Small intestine (tissue), 7 donors: ENCODE data around the gene CHRNA4. TPM values are rescaled to one million over a fixed set of nuclear protein-coding genes. Genes with fewer than 3 reads are reported as not detected.

Experiments
- DNase-seq, 2 donors: peaks; one replicate each; pipeline versions ENCODE4 v3.0.0 to v3.0.0-alpha.2; 2013
- FAIRE-seq: peaks from 2 replicates; lab custom pipeline; 2012; peaks lifted over from hg19 to GRCh38; lab: Jason Lieb, UNC
- H3K27ac ChIP-seq, 3 donors: one replicate each; pipeline ENCODE4 v1.5.1; 2013; ENCODE audit warnings: low read length in 2 of 3, mild to moderate bottlenecking in 2 of 3, control low read depth in 1 of 3, inconsistent platforms in 1 of 3, low read depth in 1 of 3, moderate library complexity in 1 of 3
- H3K27me3 ChIP-seq, 3 donors: one replicate each; pipeline ENCODE4 v1.6.1; 2013; ENCODE audit warnings: low read length in 3 of 3, inconsistent platforms in 1 of 3; ENCODE audit not compliant: control insufficient read depth in 3 of 3, insufficient read depth in 3 of 3
- H3K36me3 ChIP-seq, 3 donors: one replicate each; pipeline ENCODE4 v1.6.1; 2013; ENCODE audit warnings: low read length in 3 of 3, inconsistent platforms in 1 of 3, low read depth in 1 of 3, mild to moderate bottlenecking in 1 of 3, moderate library complexity in 1 of 3; ENCODE audit not compliant: control insufficient read depth in 3 of 3, insufficient read depth in 2 of 3
- H3K4me1 ChIP-seq, 3 donors: one replicate each; pipeline ENCODE4 v1.6.1; 2013; ENCODE audit warnings: low read length in 2 of 3, inconsistent platforms in 1 of 3, low read depth in 1 of 3, mild to moderate bottlenecking in 1 of 3, moderate library complexity in 1 of 3; ENCODE audit not compliant: control insufficient read depth in 3 of 3, insufficient read depth in 2 of 3
- H3K4me3 ChIP-seq, 3 donors: one replicate each; pipeline ENCODE4 v1.5.1; 2013; ENCODE audit warnings: low read length in 3 of 3, control low read depth in 1 of 3, inconsistent platforms in 1 of 3, low read depth in 1 of 3, mild to moderate bottlenecking in 1 of 3, moderate library complexity in 1 of 3
- H3K9me3 ChIP-seq, 2 donors: one replicate each; pipeline ENCODE4 v1.6.1; 2013; ENCODE audit warnings: low read depth in 1 of 2, low read length in 1 of 2; ENCODE audit not compliant: control insufficient read depth in 2 of 2, insufficient read depth in 1 of 2
- WGBS, 3 donors: extraction: QIAGEN DNeasy Blood & Tissue Kit; methylation state at CpG; one replicate each; pipeline ENCODE4 v1.1.7; 2013; 5-methylcytosine and 5-hydroxymethylcytosine counted together
- polyA plus RNA-seq, 4 donors: library from polyadenylated mRNA; stranded (reverse) in 3 of 4; unstranded in 1 of 4; fragments of 200-250 nt in 3 of 4; fragments of 120-200 nt in 1 of 4; gene quantifications; one replicate each; pipeline versions ENCODE4 v1.2.1 to v1.2.3, GENCODE V29; 2013
- donor health status: healthy with polysubstance abuse.
- donor health status: control.
- donor health status: control.
- donor health status: Bipolar disorder and iron deficiency.
- donor health status: healthy.

Gene CHRNA4
- polyA plus RNA-seq, 4 donors: 0.01 to 0.87 TPM; not detected in 2

GRCh38 chr20:63364801-63365585 lies 3.8 kb upstream of the CHRNA4 start:
- 68 to 74% (median 68%) methylated on average over 18 to 20 of the region's 20 CpGs for WGBS, 3 donors
- H3K4me3 ChIP-seq: no peak overlapping the region
- FAIRE-seq: no peak
- DNase-seq: no peak
- peaks cover 10 to 31% (median 12%) of the 10 kb centered on the region in 3 donors for H3K27me3 ChIP-seq
- no peaks in the 10 kb centered on the region for H3K36me3 ChIP-seq
- no peaks in the 10 kb centered on the region for H3K9me3 ChIP-seq
- no peaks in the 10 kb centered on the region for H3K4me1 ChIP-seq
- no peak overlapping the region for H3K27ac ChIP-seq

- no peaks in the 10 kb centered on the region for H3K36me3 ChIP-seq
- no peaks in the 10 kb centered on the region for H3K9me3 ChIP-seq
- no peaks in the 10 kb centered on the region for H3K4me1 ChIP-seq
- FAIRE-seq: no peak
- H3K27ac ChIP-seq: no peak overlapping the region
- DNase-seq: no peak
- H3K4me3 ChIP-seq: no peak overlapping the region
- peaks cover 11 to 34% (median 12%) of the 10 kb centered on the region in 3 donors for H3K27me3 ChIP-seq
- 72 to 82% (median 76%) methylated on average over 19 of the region's 19 CpGs for WGBS, 3 donors
These were observed 2.9 kb upstream of the CHRNA4 start for GRCh38 chr20:63363981-63364561.

GRCh38 chr20:63363013-63363957 lies 2.1 kb upstream of the CHRNA4 start:
- no peak for FAIRE-seq
- H3K9me3 ChIP-seq: no peaks in the 10 kb centered on the region
- H3K27ac ChIP-seq: no peak overlapping the region
- H3K4me1 ChIP-seq: no peaks in the 10 kb centered on the region
- H3K27me3 ChIP-seq: peaks cover 11 to 34% (median 12%) of the 10 kb centered on the region in 3 donors
- no peaks in the 10 kb centered on the region for H3K36me3 ChIP-seq
- 45 to 63% (median 59%) methylated on average over 23 of the region's 23 CpGs for WGBS, 3 donors
- no peak for DNase-seq
- no peak overlapping the region for H3K4me3 ChIP-seq

DNA sequence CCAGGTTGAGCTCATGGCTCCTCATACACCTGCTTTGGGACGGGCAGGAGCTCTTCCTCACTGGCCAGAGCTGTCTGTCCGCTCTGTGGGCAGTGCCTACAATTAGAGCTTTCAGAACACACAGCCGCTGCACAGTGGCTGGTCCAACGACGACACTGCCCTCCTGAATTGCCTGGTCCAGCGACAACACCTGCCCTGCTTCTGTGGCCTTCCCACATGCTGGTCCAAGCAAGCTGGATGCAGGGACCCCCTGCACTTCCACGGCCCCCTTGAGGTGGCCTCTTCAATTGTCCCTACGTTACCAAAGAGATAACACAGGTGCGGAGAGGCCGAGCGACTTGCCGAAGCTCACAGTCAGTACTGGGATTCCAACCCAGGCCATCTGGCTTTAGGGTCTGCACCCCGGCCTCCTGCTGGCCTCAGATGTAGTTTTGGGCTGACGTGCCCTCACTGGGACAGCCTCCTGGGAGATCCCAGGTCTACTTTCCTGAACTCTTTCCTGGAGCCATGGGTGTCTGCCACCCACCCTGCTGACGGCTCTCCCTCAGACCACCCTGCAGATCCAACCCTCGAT lies 1.4 kb upstream of the CHRNA4 start:
- no peak for DNase-seq
- Histone ChIP-seq H3K27me3 (peaks cover 11 to 34% (median 12%) of the 10 kb centered on the region in 3 donors), H3K4me1 (no peaks in the 10 kb centered on the region), H3K9me3 (no peaks in the 10 kb centered on the region), H3K36me3 (no peaks in the 10 kb centered on the region), H3K4me3 (no peak overlapping the region), H3K27ac (no peak overlapping the region)
- WGBS, 3 donors: 34 to 60% (median 38%) methylated on average over 16 of the region's 16 CpGs
- FAIRE-seq: no peak

DNA sequence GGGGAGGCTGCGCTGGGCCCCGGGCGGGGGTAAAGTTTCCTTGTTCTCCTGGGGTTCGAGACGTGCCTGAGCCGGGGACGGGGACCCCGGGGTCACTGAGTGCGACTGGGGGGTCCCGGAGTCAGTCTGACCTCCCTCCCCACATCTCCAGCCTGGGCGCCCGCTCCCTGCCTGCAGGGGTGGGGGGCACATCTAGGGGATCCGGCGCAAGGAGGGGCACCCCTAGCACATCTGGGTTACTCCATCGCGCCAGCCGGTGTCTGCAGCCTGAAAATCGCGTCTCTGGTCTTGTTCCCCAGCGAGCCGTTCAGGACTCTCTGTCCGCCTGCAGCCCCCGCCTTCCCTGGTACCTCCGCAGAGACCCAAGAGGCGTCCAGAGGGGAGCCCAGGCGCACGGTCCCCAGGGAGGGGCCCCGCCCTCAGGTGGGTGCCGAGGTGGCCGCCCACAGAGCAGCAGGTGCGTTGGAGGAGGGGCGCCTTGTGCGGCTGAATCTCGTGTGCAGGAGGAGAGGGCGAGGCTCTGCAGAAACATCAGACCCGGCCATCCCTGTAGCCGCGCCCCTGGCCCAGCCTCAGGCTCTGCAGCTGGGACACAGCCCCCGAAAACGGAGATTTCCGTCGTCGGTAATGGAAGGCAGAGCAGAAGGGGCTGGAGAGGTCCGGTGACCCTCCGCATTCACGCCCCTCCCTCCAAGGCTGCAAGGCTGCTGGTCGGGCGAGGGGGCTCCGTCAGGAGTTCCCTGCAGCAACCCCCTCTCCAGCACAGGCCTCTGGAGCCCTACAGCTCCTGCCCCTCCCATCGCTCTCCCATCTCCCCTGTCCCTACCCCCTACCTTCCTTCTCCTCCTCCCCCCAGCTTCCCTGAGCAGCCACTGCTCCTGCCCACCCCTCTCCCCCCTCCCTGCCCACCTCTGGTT lies 628 bp upstream of the CHRNA4 start:
- H3K27me3 ChIP-seq: peaks cover 11 to 31% (median 12%) of the 10 kb centered on the region in 3 donors
- no peaks in the 10 kb centered on the region for H3K9me3 ChIP-seq
- WGBS, 3 donors: 12% methylated on average over 46 to 50 of the region's 50 CpGs
- FAIRE-seq (no peak), DNase-seq (no peak)
- no peaks in the 10 kb centered on the region for H3K4me1 ChIP-seq
- H3K4me3 ChIP-seq: no peak overlapping the region
- no peaks in the 10 kb centered on the region for H3K36me3 ChIP-seq
- no peak overlapping the region for H3K27ac ChIP-seq

GRCh38 chr20:63359937-63360849 lies 956 bp downstream of the CHRNA4 start:
- DNase-seq (no peak), FAIRE-seq (no peak)
- H3K36me3 ChIP-seq: no peaks in the 10 kb centered on the region
- peaks cover 11 to 31% (median 12%) of the 10 kb centered on the region in 3 donors for H3K27me3 ChIP-seq
- H3K9me3 ChIP-seq: no peaks in the 10 kb centered on the region
- WGBS, 3 donors: 24 to 30% (median 27%) methylated on average over 31 to 38 of the region's 38 CpGs
- H3K4me3 ChIP-seq: no peak overlapping the region
- no peak overlapping the region for H3K27ac ChIP-seq
- H3K4me1 ChIP-seq: no peaks in the 10 kb centered on the region
